ENCODE results near the gene ZEB1.
"Not testable (repeated sequence)": the region's sequence is repeated elsewhere in the genome, so short reads cannot be mapped to it uniquely, and the experiment has no call there.

DNA sequence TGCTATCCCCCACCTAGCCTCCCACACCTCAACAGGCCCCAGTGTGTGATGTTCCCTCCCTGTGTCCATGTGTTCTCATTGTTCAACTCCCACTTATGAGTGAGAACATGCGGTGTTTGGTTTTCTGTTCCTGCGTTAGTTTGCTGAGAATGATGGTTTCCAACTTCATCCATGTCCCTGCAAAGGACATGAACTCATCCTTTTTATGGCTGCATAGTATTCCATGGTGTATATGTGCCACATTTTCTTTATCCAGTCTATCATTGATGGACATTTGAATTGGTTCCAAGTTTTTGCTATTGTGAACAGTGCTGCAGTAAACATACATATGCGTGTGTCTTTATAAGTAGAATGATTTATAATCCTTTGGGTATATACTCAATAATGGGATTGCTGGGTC is 86.8 kb downstream of the ZEB1 start:
- not testable (repeated sequence) for TF ChIP-seq POLR2A (IDR thresholded peaks at IDR 0.05)
- TF ChIP-seq, protein P1, sequence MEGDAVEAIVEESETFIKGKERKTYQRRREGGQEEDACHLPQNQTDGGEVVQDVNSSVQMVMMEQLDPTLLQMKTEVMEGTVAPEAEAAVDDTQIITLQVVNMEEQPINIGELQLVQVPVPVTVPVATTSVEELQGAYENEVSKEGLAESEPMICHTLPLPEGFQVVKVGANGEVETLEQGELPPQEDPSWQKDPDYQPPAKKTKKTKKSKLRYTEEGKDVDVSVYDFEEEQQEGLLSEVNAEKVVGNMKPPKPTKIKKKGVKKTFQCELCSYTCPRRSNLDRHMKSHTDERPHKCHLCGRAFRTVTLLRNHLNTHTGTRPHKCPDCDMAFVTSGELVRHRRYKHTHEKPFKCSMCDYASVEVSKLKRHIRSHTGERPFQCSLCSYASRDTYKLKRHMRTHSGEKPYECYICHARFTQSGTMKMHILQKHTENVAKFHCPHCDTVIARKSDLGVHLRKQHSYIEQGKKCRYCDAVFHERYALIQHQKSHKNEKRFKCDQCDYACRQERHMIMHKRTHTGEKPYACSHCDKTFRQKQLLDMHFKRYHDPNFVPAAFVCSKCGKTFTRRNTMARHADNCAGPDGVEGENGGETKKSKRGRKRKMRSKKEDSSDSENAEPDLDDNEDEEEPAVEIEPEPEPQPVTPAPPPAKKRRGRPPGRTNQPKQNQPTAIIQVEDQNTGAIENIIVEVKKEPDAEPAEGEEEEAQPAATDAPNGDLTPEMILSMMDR (IDR thresholded peaks at IDR 0.05) = not testable (repeated sequence)

Measured in transverse colon (tissue), 3 donors.